ENCODE results near the gene CD53. TPM values are rescaled to one million over a fixed set of nuclear protein-coding genes. Genes with fewer than 3 reads are reported as not detected.
"Not testable (repeated sequence)": the region's sequence is repeated elsewhere in the genome, so short reads cannot be mapped to it uniquely, and the experiment has no call there.

The CD53 gene
- not detected in 2 replicates for total RNA-seq
- long read RNA-seq = 0 reads

GRCh38 chr1:110872745-110873720 lies at the start of gene CD53:
TSS of gene CD53 (plus strand) at chr1:110873148. CDS start at chr1:110891409, 18,261 bp downstream.
- Mint-ChIP-seq H3K27ac (no peak within 1 kb of the TSS), H3K4me1 (ENCODE audit: low read depth) (peaks cover 15% of the 10 kb centered on the region), H3K27me3 (no peaks in the 10 kb centered on the region), H3K36me3 (ENCODE audit: insufficient read depth) (no peaks in the 10 kb centered on the region), H3K4me3 (ENCODE audit: low read depth) (no peak within 1 kb of the TSS), H3K9me3 (ENCODE audit: low read depth) (peaks cover 26% of the 10 kb centered on the region)
- TF ChIP-seq CTCF (IDR thresholded peaks at IDR 0.05; ENCODE audit: unreplicated experiment) = no peak
- no peak for DNase-seq (ENCODE audit: low spot score, unreplicated experiment)

GRCh38 chr1:110824192-110824591 lies 48.8 kb upstream of the CD53 start:
- H3K4me3 Mint-ChIP-seq (ENCODE audit: low read depth) = no peak overlapping the region
- no peaks in the 10 kb centered on the region for H3K4me1 Mint-ChIP-seq (ENCODE audit: low read depth)
- H3K36me3 Mint-ChIP-seq (ENCODE audit: insufficient read depth) = no peaks in the 10 kb centered on the region
- H3K9me3 Mint-ChIP-seq (ENCODE audit: low read depth) = peaks cover 16% of the 10 kb centered on the region
- no peak for TF ChIP-seq CTCF (IDR thresholded peaks at IDR 0.05; ENCODE audit: unreplicated experiment)
- H3K27me3 Mint-ChIP-seq = peaks cover 34% of the 10 kb centered on the region
- DNase-seq (ENCODE audit: low spot score, unreplicated experiment) = no peak
- no peak overlapping the region for H3K27ac Mint-ChIP-seq

- Mint-ChIP-seq H3K4me3 (ENCODE audit: low read depth) (no peak overlapping the region), H3K9me3 (ENCODE audit: low read depth) (no peaks in the 10 kb centered on the region), H3K4me1 (ENCODE audit: low read depth) (no peaks in the 10 kb centered on the region), H3K27me3 (peaks cover 19% of the 10 kb centered on the region), H3K27ac (no peak overlapping the region), H3K36me3 (ENCODE audit: insufficient read depth) (no peaks in the 10 kb centered on the region)
- peak; percentile 65 for TF ChIP-seq CTCF (IDR thresholded peaks at IDR 0.05; ENCODE audit: unreplicated experiment)
- DNase-seq (ENCODE audit: low spot score, unreplicated experiment) = no peak
Measured at GRCh38 chr1:110829955-110830553, 42.9 kb upstream of the CD53 start.

GRCh38 chr1:110833779-110834178 lies 39.2 kb upstream of the CD53 start:
- not testable (repeated sequence) for H3K4me3 Mint-ChIP-seq (ENCODE audit: low read depth); DNase-seq (ENCODE audit: low spot score, unreplicated experiment); H3K4me1 Mint-ChIP-seq (ENCODE audit: low read depth); H3K27ac Mint-ChIP-seq; H3K9me3 Mint-ChIP-seq (ENCODE audit: low read depth); H3K36me3 Mint-ChIP-seq (ENCODE audit: insufficient read depth)
- H3K27me3 Mint-ChIP-seq = peaks cover 23% of the 10 kb centered on the region

- TF ChIP-seq CTCF (IDR thresholded peaks at IDR 0.05; ENCODE audit: unreplicated experiment) = no peak
- DNase-seq (ENCODE audit: low spot score, unreplicated experiment) = no peak
- H3K9me3 Mint-ChIP-seq (ENCODE audit: low read depth) = peaks cover 7% of the 10 kb centered on the region
- peaks cover 8% of the 10 kb centered on the region for H3K4me1 Mint-ChIP-seq (ENCODE audit: low read depth)
- H3K27me3 Mint-ChIP-seq = peaks cover 14% of the 10 kb centered on the region
- no peak overlapping the region for H3K4me3 Mint-ChIP-seq (ENCODE audit: low read depth)
- H3K27ac Mint-ChIP-seq = no peak overlapping the region
- H3K36me3 Mint-ChIP-seq (ENCODE audit: insufficient read depth) = no peaks in the 10 kb centered on the region
Measured at GRCh38 chr1:110846861-110847260, 26.1 kb upstream of the CD53 start.
